CD4-positive, alpha-beta T cell treated with Interleukin-6 for 4 hours (primary cell): Measurements from ENCODE around the gene VPS45.

Experiments used
- DNase-seq: peaks from one replicate; pipeline ENCODE4 v3.0.0-alpha.2; 2020; ENCODE audit warnings: mixed read lengths

Gene VPS45

DNA sequence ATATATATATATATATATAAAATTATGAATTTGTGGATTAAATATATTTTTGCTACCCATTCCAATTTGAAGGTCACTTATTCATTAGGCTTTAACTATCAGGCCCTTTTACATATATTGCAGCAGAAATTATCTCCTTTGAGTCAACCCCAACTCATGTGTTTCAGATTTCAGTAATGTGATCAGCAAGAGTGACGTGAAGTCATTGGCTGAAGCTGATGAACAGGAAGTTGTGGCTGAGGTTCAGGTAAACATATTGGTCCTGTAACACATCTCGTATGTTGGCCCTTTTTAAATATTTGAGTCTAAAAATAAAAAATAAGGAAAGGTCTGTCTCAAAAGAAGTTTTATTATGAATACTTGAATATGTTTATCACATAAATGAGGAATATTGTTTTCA is 8.5 kb downstream of the VPS45 start:
- DNase-seq = peak; percentile 18

DNA sequence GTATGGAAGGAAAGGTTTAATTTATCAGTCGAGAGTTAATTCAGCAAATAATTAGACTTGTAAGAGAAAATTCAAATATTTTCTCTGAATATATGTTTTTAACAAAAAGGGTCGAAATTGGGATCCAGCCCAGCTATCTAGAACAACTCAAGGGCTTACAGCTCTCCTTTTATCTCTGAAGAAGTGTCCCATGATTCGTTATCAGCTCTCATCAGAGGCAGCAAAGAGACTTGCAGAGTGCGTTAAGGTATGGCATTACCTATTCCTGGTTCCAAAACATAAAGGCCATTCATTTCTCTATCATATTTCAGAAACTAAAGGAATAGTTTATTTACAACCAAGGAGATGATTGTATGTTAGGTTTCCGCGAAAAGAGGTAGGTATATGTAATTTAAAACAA is 9.4 kb downstream of the VPS45 start:
- DNase-seq = no peak

DNA sequence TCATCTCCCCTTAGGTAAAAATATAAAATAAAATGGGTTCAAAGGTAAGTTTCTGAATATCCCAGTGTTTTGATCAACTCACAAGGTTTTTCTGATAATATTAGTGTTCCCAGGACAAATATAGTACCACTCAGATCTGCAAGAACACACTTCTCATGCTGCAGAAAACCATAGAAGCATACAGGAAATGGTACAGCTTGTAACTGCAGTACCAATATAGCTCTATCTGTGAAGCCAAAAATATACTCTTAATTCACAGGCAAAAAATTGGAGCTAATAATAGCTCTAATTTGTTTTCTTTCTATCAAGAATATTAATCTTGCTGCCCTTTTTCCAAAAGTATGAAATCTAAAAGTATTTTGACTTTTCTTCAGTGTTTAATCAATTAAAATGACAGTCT is 13.2 kb downstream of the VPS45 start:
- no peak for DNase-seq

- DNase-seq = no peak
These were observed 14.9 kb downstream of the VPS45 start for GRCh38 chr1:150082494-150082893.

DNA sequence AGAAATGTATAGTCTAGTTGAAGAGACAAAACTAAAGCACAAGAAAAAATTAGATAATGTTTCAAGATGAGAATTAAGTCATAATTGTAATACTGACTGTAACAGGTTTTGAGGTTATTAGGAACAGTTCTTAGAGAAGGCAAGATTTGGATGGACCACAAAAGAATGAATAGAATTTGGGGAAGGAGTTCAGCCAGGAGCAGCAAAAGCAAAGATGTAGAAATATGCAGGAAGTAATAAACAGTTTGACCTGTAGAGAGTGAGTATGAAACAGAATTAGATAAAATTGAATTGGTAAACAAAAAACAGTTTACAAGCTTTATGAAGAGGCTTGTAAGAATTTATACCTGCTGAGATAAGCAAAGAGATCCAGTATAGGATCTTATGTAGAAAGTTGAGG is 16.3 kb downstream of the VPS45 start:
- no peak for DNase-seq

DNA sequence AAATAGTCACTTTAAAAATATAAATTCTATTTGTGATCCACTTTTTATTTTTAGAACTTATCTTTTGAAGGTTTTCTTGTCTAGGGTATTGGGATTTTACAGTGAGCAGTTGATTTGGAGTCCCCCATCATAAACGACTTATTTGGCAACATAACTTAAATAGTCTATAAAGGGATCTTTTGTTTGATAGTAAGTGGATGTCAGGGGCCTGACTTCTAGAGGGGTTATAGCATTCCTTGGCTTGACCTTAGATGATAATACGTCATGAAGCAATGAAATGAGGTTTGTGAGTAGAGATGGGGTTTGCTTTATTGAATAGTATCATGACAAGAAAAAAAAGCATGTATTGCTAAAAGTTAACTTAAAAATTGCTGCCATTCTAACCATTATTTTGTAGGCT is 17.8 kb downstream of the VPS45 start:
- no peak for DNase-seq

GRCh38 chr1:150087415-150087814 is 19.8 kb downstream of the VPS45 start:
- DNase-seq = no peak

DNA sequence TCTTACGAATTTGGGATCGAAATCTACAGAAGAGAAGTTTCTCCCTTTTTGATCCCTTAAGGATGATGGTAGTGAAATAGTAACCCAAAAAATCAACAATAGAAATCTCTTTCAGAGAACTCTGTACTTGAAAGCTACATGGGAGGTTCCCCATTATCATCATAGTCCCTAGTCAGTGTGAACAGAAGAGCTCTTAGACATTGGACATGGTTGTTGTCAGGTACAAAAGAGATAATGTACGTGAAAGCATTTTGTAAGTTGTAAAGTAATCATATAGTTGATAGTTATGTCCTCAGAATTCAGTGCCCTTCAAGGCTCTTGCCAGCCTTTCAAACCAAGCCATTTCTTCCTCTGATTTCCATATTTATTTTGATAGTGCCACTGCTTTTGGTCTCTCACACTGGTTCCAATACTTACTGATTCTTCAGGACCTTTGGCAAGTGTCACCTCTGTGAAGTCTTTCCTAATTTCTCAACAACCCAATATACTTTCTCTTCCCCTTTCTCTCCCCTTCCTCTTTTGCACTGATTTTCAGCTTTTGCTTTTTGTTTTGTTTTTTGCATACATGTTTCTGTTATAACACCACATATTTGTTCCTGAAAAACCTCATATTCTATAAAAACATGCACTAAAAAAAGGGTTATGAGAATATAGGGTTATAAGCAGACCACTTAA is 22.4 kb downstream of the VPS45 start:
- DNase-seq = no peak

GRCh38 chr1:150092180-150092791 is 24.7 kb downstream of the VPS45 start:
- DNase-seq = no peak

- DNase-seq = no peak
These were observed 26.2 kb downstream of the VPS45 start for GRCh38 chr1:150093805-150094204.

DNA sequence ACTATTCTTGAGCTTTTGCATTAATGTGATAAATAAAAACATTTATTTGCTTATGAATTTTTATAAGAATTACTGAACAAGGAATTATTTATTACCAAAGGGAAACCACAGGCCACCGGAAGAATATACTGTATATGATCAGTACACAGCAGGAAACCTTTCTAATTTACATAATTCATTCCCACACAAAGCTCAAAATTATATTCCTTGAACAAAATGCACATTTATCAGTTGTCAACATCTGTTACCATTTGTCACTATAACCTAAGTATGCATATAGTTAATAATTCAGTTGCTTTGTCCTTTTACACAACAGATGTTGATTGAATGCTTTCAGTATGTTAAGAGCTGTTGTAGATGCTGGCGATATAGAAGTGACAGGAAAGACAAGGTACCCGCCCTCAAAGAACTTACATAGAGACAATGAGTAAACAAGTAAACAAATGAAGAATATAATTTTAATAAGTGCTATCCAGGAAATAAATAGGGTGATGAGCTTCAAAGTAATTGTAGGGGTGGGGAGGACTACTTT is 27.2 kb downstream of the VPS45 start:
- DNase-seq = no peak

DNA sequence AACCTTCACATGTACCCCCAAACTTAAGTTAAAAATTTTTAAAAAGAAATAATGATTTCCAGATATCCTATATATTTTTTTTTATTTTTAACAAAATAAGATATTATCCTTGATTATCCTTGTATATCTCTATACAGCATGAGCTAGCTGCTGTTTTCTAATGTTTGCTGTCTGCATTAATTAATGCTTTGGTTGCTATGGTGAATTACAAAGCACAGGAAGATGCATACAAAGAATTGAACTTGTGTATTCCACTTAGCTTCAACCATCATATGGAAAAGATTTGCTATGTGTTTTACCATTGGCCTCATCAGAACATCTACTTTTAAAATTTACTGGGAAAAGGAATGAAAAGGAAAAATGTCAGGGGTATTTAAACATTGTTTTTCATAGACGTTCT is 35.4 kb downstream of the VPS45 start:
- DNase-seq = no peak

DNA sequence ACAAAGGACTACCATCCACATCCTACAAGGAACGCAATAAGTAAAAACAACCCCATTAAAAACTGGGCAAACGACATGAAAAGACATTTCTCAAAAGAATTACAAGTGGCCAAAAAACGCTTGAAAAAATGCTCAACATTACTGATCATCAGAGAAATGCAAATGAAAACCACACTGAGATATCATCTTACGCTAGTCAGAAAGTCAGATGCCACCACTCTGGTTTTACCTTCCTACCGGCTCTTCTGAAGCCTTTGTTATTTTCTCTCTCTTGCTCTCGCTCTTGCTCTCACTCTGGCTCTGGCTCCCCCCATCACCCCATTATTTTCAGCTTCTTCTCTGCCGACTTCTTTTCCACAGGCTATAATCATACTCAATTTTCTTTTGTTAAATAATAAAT is 38.8 kb downstream of the VPS45 start:
- DNase-seq = peak; percentile 42

DNA sequence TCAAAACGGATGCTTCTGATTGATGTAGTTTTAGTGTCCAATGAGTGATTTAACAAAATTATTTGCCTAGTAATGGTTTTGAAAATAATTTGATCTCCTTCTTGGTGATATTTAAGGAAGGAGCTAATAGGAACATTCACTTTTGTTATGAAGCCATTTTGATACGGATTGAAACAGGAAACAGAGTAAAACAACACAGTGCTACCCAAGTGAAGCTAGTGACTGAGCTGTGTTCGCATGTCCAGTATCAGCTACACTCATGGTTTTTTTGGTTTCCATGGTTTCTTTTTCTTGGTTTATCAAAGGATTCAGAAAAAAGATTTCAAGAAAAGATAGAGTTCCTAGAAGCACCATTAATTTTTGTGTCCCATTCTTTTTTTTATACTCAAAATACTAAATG is 42.0 kb downstream of the VPS45 start:
- no peak for DNase-seq

DNA sequence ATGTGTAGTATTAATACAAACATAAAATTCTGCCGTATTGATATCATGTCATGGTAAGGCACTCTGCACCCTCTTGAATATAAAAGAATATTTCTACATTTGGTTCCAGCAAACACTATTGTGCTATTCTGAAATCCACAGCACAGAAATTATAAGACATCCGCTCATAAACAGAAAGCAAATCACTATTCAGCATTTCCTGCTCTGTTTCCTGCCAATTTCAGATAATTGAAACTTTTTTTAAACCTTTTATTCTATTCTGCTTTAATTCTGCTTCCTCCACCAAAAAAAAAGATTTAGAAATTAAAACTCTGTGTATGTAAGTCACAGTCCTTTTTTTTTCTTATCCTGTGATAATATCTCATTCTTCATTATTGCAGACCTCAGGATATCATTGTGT is 42.5 kb downstream of the VPS45 start:
- DNase-seq = no peak

DNA sequence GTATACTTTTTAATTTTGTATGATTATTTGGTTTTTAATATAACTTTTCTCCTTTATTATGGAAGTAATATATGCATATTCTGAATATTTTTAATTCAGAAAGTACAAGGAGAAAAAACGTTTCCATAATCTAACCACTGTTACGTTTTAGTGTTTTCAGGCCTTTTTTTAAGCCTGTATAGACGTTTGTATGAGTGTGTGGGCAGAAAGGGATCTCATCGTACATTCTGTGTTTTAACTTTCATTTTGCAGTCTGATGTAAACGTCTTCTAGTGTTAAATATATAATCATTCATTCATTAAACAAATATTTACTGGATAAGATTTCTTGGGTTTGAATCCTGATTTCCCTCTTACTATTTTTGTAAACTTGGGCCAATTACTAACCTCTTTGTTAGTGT is 44.1 kb downstream of the VPS45 start:
- no peak for DNase-seq

DNA sequence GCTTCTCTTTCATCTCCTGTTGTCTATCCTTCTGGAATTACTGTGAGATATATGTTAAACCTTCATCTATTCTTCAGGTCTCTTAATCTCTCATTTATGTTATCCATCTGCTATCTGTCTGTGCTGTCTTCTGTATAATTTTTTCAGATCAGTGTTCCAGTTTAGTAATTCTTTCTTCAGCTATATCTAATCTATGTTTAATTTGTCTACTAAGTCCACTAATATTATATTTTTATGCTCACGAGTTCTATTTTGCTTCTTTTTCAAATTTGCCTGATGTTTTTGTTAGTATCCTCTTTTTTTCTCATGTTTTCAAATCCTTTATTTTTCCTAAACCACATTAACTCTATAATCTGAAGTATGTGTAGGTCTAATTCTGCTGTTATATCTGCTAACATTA is 47.5 kb downstream of the VPS45 start:
- DNase-seq = no peak

DNA sequence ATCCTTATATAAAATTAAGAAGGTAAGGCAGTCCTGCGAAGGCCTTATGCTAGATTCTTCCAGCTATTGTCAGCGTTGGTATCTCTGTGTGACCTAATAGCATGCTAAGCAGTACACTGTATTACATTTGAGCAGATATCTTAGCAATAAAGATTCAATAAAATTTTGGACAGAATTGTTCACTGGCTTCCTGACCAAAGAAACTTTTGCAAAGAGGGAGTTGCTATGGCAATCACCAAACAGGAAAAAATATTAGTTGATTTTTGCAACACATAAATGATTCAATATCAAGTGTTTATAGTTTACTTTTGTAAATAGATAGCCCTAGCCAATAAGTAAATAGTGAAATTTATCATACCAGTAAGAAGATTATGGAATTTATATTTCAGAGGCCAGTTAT is 51.1 kb downstream of the VPS45 start:
- no peak for DNase-seq

DNA sequence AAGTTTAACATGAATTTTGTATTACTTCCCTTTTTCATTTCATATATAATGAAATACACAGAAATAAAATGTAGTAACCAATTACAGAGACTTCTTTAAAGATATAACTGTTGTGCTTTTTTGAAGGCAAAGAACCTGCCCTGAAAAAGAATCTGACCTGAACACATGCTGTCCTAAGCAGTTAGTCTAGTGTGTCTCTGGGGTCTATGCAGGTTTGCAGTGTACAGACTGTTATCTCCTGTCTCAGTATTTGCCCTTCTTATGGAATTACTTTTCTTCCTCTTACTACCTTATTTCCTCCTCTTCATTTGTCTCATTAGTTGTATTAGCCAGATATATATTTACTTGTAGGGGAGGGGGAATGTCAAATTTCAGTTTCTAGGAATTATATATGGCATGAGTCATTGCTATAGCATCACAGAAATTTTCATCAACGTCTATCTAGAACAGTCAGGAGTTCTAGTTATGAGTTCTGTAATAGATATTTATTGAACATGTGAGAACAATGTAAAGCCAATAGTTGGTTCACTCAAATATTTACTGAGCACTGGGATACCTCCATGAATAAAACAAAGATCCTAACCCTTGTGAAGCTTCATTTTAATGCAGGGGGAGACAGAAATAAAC is 53.8 kb downstream of the VPS45 start:
- DNase-seq = no peak

GRCh38 chr1:150126811-150127210 is 59.2 kb downstream of the VPS45 start:
- no peak for DNase-seq

DNA sequence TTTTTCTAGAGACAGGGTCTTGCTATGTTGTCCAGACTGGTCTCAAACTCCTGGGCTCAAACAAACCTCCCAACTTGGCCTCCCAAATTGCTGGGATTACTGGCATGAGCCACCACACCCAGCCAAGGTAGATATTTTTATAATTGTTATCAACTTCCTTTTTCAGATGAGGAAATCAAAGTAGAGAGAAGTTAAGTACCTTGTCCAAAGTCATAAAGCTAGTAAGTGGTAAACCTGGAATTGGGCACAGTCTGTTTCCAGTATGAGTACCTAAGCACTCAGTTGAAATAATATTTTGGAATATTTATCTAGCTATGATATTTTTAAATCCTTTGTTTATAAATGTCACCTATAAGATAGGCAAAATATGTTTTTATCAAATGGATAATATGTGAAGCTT is 59.9 kb downstream of the VPS45 start:
- no peak for DNase-seq

DNA sequence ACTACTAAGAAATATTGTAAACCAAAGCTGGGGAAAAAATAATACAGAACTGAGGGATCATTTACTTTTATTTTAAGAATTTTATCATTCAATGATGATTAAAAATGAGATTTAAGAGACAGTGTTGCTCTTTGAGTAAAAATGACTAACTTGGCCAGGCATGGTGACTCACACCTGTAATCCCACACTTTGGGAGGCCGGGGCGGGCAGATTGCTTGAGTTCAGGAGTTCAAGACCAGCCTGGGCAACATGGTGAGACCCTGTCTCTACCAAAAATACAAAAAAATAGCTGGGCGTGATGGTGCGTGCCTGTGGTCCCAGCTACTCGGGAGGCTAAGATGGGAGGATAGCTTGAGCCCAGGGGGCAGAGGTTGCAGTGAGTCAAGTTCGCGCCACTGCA is 60.3 kb downstream of the VPS45 start:
- DNase-seq = peak; percentile 22

GRCh38 chr1:150132372-150132771 is 64.8 kb downstream of the VPS45 start:
- DNase-seq = no peak

DNA sequence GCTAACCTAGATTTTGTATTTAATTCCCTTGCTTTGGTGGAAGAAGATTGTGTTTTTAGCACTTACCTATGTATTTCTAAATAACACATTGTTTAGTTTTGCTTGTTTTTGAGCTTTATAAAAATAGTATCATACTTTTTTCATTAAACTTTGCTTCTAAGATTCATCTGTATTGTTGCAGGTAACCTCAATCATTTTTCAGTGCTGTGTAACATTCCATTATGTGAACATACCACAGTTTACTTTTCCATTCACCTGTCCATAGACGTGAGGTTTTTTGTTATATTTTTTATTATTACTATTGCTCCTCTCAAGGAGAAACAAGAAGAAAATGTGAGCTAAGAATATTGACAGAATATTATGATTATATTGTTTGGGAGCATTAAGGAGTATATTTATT is 67.0 kb downstream of the VPS45 start:
- no peak for DNase-seq
